ENCODE results near the gene FAM219B. TPM values are rescaled to one million over a fixed set of nuclear protein-coding genes. Genes with fewer than 3 reads are reported as not detected.
A peak's percentile ranks its signal among the peaks of the same experiment; 100 is the strongest.
"Not testable (repeated sequence)": the region's sequence is repeated elsewhere in the genome, so short reads cannot be mapped to it uniquely, and the experiment has no call there.

Gene FAM219B
- total RNA-seq, 1 experiment from 2014 or later, result 56.2 TPM

GRCh38 chr15:74895830-74896229, 10.8 kb downstream of the FAM219B start:
- H3K36me3 Mint-ChIP-seq (ENCODE audit: insufficient read depth, unreplicated experiment), result peaks cover 55% of the 10 kb centered on the region
- no TSS peak for BruUV-seq (replicated peaks)

GRCh38 chr15:74894383-74894782, 12.3 kb downstream of the FAM219B start:
- H3K4me3 Mint-ChIP-seq (ENCODE audit: low read depth, unreplicated experiment); BruUV-seq (replicated peaks); H3K27me3 Mint-ChIP-seq (ENCODE audit: unreplicated experiment); H3K27ac Mint-ChIP-seq (ENCODE audit: unreplicated experiment); CTCF ChIA-PET; H3K9me3 Mint-ChIP-seq (ENCODE audit: low read depth, unreplicated experiment); DNase-seq; intact Hi-C loops (cut with micrococcal nuclease; ENCODE audit: unreplicated experiment): not testable (repeated sequence)
- H3K36me3 Mint-ChIP-seq (ENCODE audit: insufficient read depth, unreplicated experiment), result peaks cover 59% of the 10 kb centered on the region
- peaks cover 40% of the 10 kb centered on the region for H3K4me1 Mint-ChIP-seq (ENCODE audit: low read depth, unreplicated experiment)

More at GRCh38 chr15:74895830-74896229, 10.8 kb downstream of the FAM219B start:
- Mint-ChIP-seq H3K4me1 (ENCODE audit: low read depth, unreplicated experiment) (peaks cover 26% of the 10 kb centered on the region), H3K4me3 (ENCODE audit: low read depth, unreplicated experiment) (no peak overlapping the region), H3K9me3 (ENCODE audit: low read depth, unreplicated experiment) (no peaks in the 10 kb centered on the region), H3K27ac (ENCODE audit: unreplicated experiment) (no peak overlapping the region), H3K27me3 (ENCODE audit: unreplicated experiment) (no peaks in the 10 kb centered on the region)
- DNase-seq, result no peak
- CTCF ChIA-PET, result no interaction called here
- intact Hi-C loops (cut with micrococcal nuclease; ENCODE audit: unreplicated experiment), result no loop called here
- no peak for TF ChIP-seq CTCF (IDR thresholded peaks at IDR 0.05; ENCODE audit: unreplicated experiment)

GRCh38 chr15:74893627-74894026, 13.0 kb downstream of the FAM219B start:
- no peak for TF ChIP-seq CTCF (IDR thresholded peaks at IDR 0.05; ENCODE audit: unreplicated experiment)
- peaks cover 47% of the 10 kb centered on the region for H3K4me1 Mint-ChIP-seq (ENCODE audit: low read depth, unreplicated experiment)
- H3K27ac Mint-ChIP-seq (ENCODE audit: unreplicated experiment), result no peak overlapping the region
- CTCF ChIA-PET, result no interaction called here
- no TSS peak for BruUV-seq (replicated peaks)
- no peak overlapping the region for H3K4me3 Mint-ChIP-seq (ENCODE audit: low read depth, unreplicated experiment)
- H3K27me3 Mint-ChIP-seq (ENCODE audit: unreplicated experiment), result no peaks in the 10 kb centered on the region
- DNase-seq, result no peak
- H3K36me3 Mint-ChIP-seq (ENCODE audit: insufficient read depth, unreplicated experiment), result peaks cover 59% of the 10 kb centered on the region
- H3K9me3 Mint-ChIP-seq (ENCODE audit: low read depth, unreplicated experiment), result no peaks in the 10 kb centered on the region
- intact Hi-C loops (cut with micrococcal nuclease; ENCODE audit: unreplicated experiment), result no loop called here

- DNase-seq, result no peak
- BruUV-seq (replicated peaks), result no TSS peak
- Mint-ChIP-seq H3K27me3 (ENCODE audit: unreplicated experiment) (no peaks in the 10 kb centered on the region), H3K27ac (ENCODE audit: unreplicated experiment) (no peak overlapping the region), H3K36me3 (ENCODE audit: insufficient read depth, unreplicated experiment) (peaks cover 57% of the 10 kb centered on the region), H3K4me3 (ENCODE audit: low read depth, unreplicated experiment) (no peak overlapping the region), H3K9me3 (ENCODE audit: low read depth, unreplicated experiment) (no peaks in the 10 kb centered on the region), H3K4me1 (ENCODE audit: low read depth, unreplicated experiment) (peaks cover 47% of the 10 kb centered on the region)
- no peak for TF ChIP-seq CTCF (IDR thresholded peaks at IDR 0.05; ENCODE audit: unreplicated experiment)
- CTCF ChIA-PET, result interaction anchor here (0.5 to 2.1 kb wide), 2 partner anchors 8 to 283 kb away, joined by 4 to 24 read pairs; no protein-coding TSS in a partner anchor
- intact Hi-C loops (cut with micrococcal nuclease; ENCODE audit: unreplicated experiment), result no loop called here
Observed at GRCh38 chr15:74892931-74893330, 13.7 kb downstream of the FAM219B start.

- intact Hi-C loops (cut with micrococcal nuclease; ENCODE audit: unreplicated experiment), result no loop called here
Observed at GRCh38 chr15:74892313-74892712, 14.3 kb downstream of the FAM219B start.

More at GRCh38 chr15:74892313-74892712, 14.3 kb downstream of the FAM219B start:
- TF ChIP-seq CTCF (IDR thresholded peaks at IDR 0.05; ENCODE audit: unreplicated experiment), result peak; percentile 16
- CTCF ChIA-PET, result interaction anchor here (0.6 to 2.1 kb wide), 4 partner anchors 9 to 74 kb away, joined by 4 to 24 read pairs (median 5); no protein-coding TSS in a partner anchor
- Mint-ChIP-seq H3K4me3 (ENCODE audit: low read depth, unreplicated experiment) (no peak overlapping the region), H3K4me1 (ENCODE audit: low read depth, unreplicated experiment) (peaks cover 47% of the 10 kb centered on the region), H3K9me3 (ENCODE audit: low read depth, unreplicated experiment) (no peaks in the 10 kb centered on the region), H3K27me3 (ENCODE audit: unreplicated experiment) (no peaks in the 10 kb centered on the region), H3K27ac (ENCODE audit: unreplicated experiment) (peak overlapping the region; percentile 27), H3K36me3 (ENCODE audit: insufficient read depth, unreplicated experiment) (peaks cover 51% of the 10 kb centered on the region)
- peak; percentile 89 for DNase-seq
- BruUV-seq (replicated peaks), result no TSS peak

Measured in Calu3 (cell line).